ENCODE data around the gene KIAA0232.
"Not testable (repeated sequence)": the region's sequence is repeated elsewhere in the genome, so short reads cannot be mapped to it uniquely, and the experiment has no call there.

KIAA0232 gene

GRCh38 chr4:6905516-6906445, 123.3 kb downstream of the KIAA0232 start:
- H3K27ac ChIP-seq (ENCODE audit: low read length) = no peak overlapping the region
- peaks cover under 1% of the 10 kb centered on the region; the same call in 1 of the 2 replicates for H4K20me1 ChIP-seq (ENCODE audit: insufficient read depth, low read length)
- peaks cover 15% of the 10 kb centered on the region for H3K4me1 ChIP-seq (ENCODE audit: low read length)
- no peak overlapping the region for H3K9ac ChIP-seq (ENCODE audit: low read length)
- H3K27me3 ChIP-seq (ENCODE audit: low read depth, low read length) = no peaks in the 10 kb centered on the region; the same call in 1 of the 2 replicates
- H2AFZ ChIP-seq (ENCODE audit: low read depth, low read length) = no peak overlapping the region
- no peaks in the 10 kb centered on the region for H3K36me3 ChIP-seq (replicated peaks; ENCODE audit: low read depth, low read length)
- no peak for TF ChIP-seq CTCF (IDR thresholded peaks at IDR 0.05; ENCODE audit: low read depth, low read length)
- TF ChIP-seq EZH2phosphoT487 (IDR thresholded peaks at IDR 0.05; ENCODE audit: low read depth) = no peak
- H3K4me2 ChIP-seq (ENCODE audit: low read length) = no peak overlapping the region
- peaks cover 8% of the 10 kb centered on the region for H3K79me2 ChIP-seq (ENCODE audit: low read length)
- no peaks in the 10 kb centered on the region for H3K9me3 ChIP-seq (ENCODE audit: insufficient read depth, low read length)
- no peak overlapping the region for H3K4me3 ChIP-seq (ENCODE audit: low read length)

GRCh38 chr4:6906486-6906885, 124.0 kb downstream of the KIAA0232 start:
- peaks cover 19% of the 10 kb centered on the region for H3K4me1 ChIP-seq (ENCODE audit: low read length)
- H4K20me1 ChIP-seq (ENCODE audit: insufficient read depth, low read length); H3K9ac ChIP-seq (ENCODE audit: low read length); H3K36me3 ChIP-seq (replicated peaks; ENCODE audit: low read depth, low read length); H3K4me2 ChIP-seq (ENCODE audit: low read length); H3K27me3 ChIP-seq (ENCODE audit: low read depth, low read length); H3K27ac ChIP-seq (ENCODE audit: low read length); H3K9me3 ChIP-seq (ENCODE audit: insufficient read depth, low read length); H2AFZ ChIP-seq (ENCODE audit: low read depth, low read length); H3K4me3 ChIP-seq (ENCODE audit: low read length): not testable (repeated sequence)
- H3K79me2 ChIP-seq (ENCODE audit: low read length) = peaks cover 15% of the 10 kb centered on the region

- H3K36me3 ChIP-seq (replicated peaks; ENCODE audit: low read depth, low read length) = no peaks in the 10 kb centered on the region
- peaks cover 5% of the 10 kb centered on the region; the same call in 1 of the 2 replicates for H4K20me1 ChIP-seq (ENCODE audit: insufficient read depth, low read length)
- no peaks in the 10 kb centered on the region for H3K9me3 ChIP-seq (ENCODE audit: insufficient read depth, low read length)
- peaks cover 18% of the 10 kb centered on the region for H3K79me2 ChIP-seq (ENCODE audit: low read length)
- no peak overlapping the region for H3K9ac ChIP-seq (ENCODE audit: low read length)
- no peak overlapping the region for H2AFZ ChIP-seq (ENCODE audit: low read depth, low read length)
- H3K27ac ChIP-seq (ENCODE audit: low read length) = no peak overlapping the region
- TF ChIP-seq CTCF (IDR thresholded peaks at IDR 0.05; ENCODE audit: low read depth, low read length) = peak; percentile 53
- TF ChIP-seq EZH2phosphoT487 (IDR thresholded peaks at IDR 0.05; ENCODE audit: low read depth) = no peak
- H3K4me3 ChIP-seq (ENCODE audit: low read length) = no peak overlapping the region
- H3K4me2 ChIP-seq (ENCODE audit: low read length) = peak overlapping the region; percentile 99
- no peaks in the 10 kb centered on the region; the same call in 1 of the 2 replicates for H3K27me3 ChIP-seq (ENCODE audit: low read depth, low read length)
- peaks cover 19% of the 10 kb centered on the region for H3K4me1 ChIP-seq (ENCODE audit: low read length)
Measured at GRCh38 chr4:6907658-6908191, 125.2 kb downstream of the KIAA0232 start.

- Histone ChIP-seq H3K4me3 (ENCODE audit: low read length) (peak overlapping the region; percentile 93), H3K36me3 (replicated peaks; ENCODE audit: low read depth, low read length) (no peaks in the 10 kb centered on the region), H3K27ac (ENCODE audit: low read length) (0 out of 2 replicates have a peak overlapping the region, but pooled peaks have one; percentile 74), H3K4me1 (ENCODE audit: low read length) (peaks cover 19% of the 10 kb centered on the region), H3K79me2 (ENCODE audit: low read length) (peaks cover 23% of the 10 kb centered on the region), H2AFZ (ENCODE audit: low read depth, low read length) (peak overlapping the region; percentile 84; the same call in 1 of the 2 replicates), H3K9ac (ENCODE audit: low read length) (peak overlapping the region; percentile 68), H3K9me3 (ENCODE audit: insufficient read depth, low read length) (no peaks in the 10 kb centered on the region), H3K27me3 (ENCODE audit: low read depth, low read length) (no peaks in the 10 kb centered on the region; the same call in 1 of the 2 replicates), H4K20me1 (ENCODE audit: insufficient read depth, low read length) (peaks cover 5% of the 10 kb centered on the region; the same call in 1 of the 2 replicates), H3K4me2 (ENCODE audit: low read length) (peak overlapping the region; percentile 99)
- TF ChIP-seq EZH2phosphoT487 (IDR thresholded peaks at IDR 0.05; ENCODE audit: low read depth) (no peak), CTCF (IDR thresholded peaks at IDR 0.05; ENCODE audit: low read depth, low read length) (no peak)
Measured at GRCh38 chr4:6908432-6909112, 126.0 kb downstream of the KIAA0232 start.

Data from OCI-LY3 (cell line).